Spleen (tissue), 11 donors: Measurements from ENCODE around the gene NPTX1. TPM values are rescaled to one million over a fixed set of nuclear protein-coding genes. Genes with fewer than 3 reads are reported as not detected.

ENCODE experiments used
- DNase-seq: peaks from one replicate; pipeline ENCODE4 v3.0.0-alpha.2; 2020
- H3K27ac ChIP-seq, 8 donors: fragments of 200-600 bp; sonication (generic) in 7 of 8; 1 replicate in 4 of 8; 2 replicates in 4 of 8; pipeline versions ENCODE4 v1.5.0 to v1.8.0; 2016 to 2021; ENCODE audit warnings: inconsistent platforms in 4 of 8, mild to moderate bottlenecking in 4 of 8, moderate library complexity in 1 of 8
- H3K27me3 ChIP-seq, 7 donors: fragments of 200-600 bp; sonication (generic) in 6 of 7; replicated peaks in 1 of 7; 1 replicate in 4 of 7; 2 replicates in 3 of 7; pipeline versions ENCODE4 v1.5.0 to v1.8.0; 2016 to 2021; ENCODE audit warnings: inconsistent platforms in 3 of 7, mild to moderate bottlenecking in 1 of 7
- H3K36me3 ChIP-seq, 6 donors: fragments of 200-600 bp; sonication (generic) in 5 of 6; 1 replicate in 4 of 6; 2 replicates in 2 of 6; pipeline versions ENCODE4 v1.5.0 to v1.8.0; 2016 to 2021; ENCODE audit warnings: inconsistent platforms in 2 of 6
- H3K4me1 ChIP-seq, 6 donors: fragments of 200-600 bp; sonication (generic) in 5 of 6; 1 replicate in 3 of 6; 2 replicates in 3 of 6; pipeline versions ENCODE4 v1.5.0 to v1.8.0; 2016 to 2021; ENCODE audit warnings: inconsistent platforms in 3 of 6
- H3K4me3 ChIP-seq, 8 donors: fragments of 200-600 bp; sonication (generic) in 7 of 8; 1 replicate in 4 of 8; 2 replicates in 4 of 8; pipeline versions ENCODE4 v1.5.0 to v1.8.0; 2016 to 2021; ENCODE audit warnings: inconsistent platforms in 4 of 8, mild to moderate bottlenecking in 4 of 8, moderate library complexity in 2 of 8
- H3K9me3 ChIP-seq, 8 donors: fragments of 200-600 bp; sonication (generic) in 7 of 8; 1 replicate in 4 of 8; 2 replicates in 4 of 8; pipeline versions ENCODE4 v1.5.0 to v1.8.0; 2016 to 2021; ENCODE audit warnings: inconsistent platforms in 4 of 8
- CTCF ChIP-seq, 11 experiments: fragments of 200-600 bp in 7 of 11; fragments of 450-650 bp in 4 of 11; sonication (generic) in 4 of 11; IDR thresholded peaks in 8 of 11; conservative IDR thresholded peaks in 3 of 11; 1 replicate in 7 of 11; 2 replicates in 4 of 11; pipeline versions ENCODE4 v1.4.0 to v1.8.0; 2016 to 2021; ENCODE audit warnings: antibody characterized with exemption in 11 of 11, inconsistent platforms in 4 of 11, mild to moderate bottlenecking in 1 of 11
- POLR2A ChIP-seq, 3 donors: fragments of 450-650 bp; IDR thresholded peaks; one replicate each; pipeline ENCODE4 v1.5.1; 2017; ENCODE audit warnings: antibody characterized with exemption in 3 of 3, mild to moderate bottlenecking in 1 of 3
- POLR2AphosphoS5 ChIP-seq, 3 donors: sonication (generic); formaldehyde crosslinking; IDR thresholded peaks; one replicate each; pipeline ENCODE4 v1.5.1; 2017; ENCODE audit warnings: antibody characterized with exemption in 3 of 3
- WGBS, 5 donors: extraction: QIAGEN DNeasy Blood & Tissue Kit in 3 of 5; methylation state at CpG; one replicate each; pipeline versions ENCODE4 v1.1.5 to v1.1.7; 2013 to 2018; 5-methylcytosine and 5-hydroxymethylcytosine counted together
- intact Hi-C: fragments of 100-400 bp; cut with DNase I; formaldehyde crosslinking; loops from one replicate; pipeline ENCODE4 v1.15.0; 2023; ENCODE audit warnings: low total_unique reads
- polyA plus RNA-seq, 3 donors: library from polyadenylated mRNA; stranded (reverse); fragments of 200-250 nt; gene quantifications; one replicate each; pipeline ENCODE4 v1.2.1, GENCODE V29; 2013
- total RNA-seq, 7 donors: library from RNA; depleted of rRNA in 3 of 7; stranded (reverse); fragments of >200 nt in 3 of 7; fragmentation: NEBNext Ultra II Directional in 4 of 7; extraction: Animal tissue kit (Norgen Biotek cat#: 25700) in 4 of 7; gene quantifications; one replicate each; pipeline versions ENCODE4 v1.1.0 to v1.2.1, GENCODE V29; 2016 to 2021
- donor health status: healthy with polysubstance abuse.
- donor health status: DM: no; HTN: no; CAD: no; lungs with moderate emphysema.
- donor health status: DM: no; HTN: no; CAD: no.
- donor health status: Bipolar disorder and iron deficiency.
- donor health status: healthy.
- donor health status: DM: no; HTN: no; CAD: no.
- donor health status: DM: yes; HTN: yes; CAD: no.

NPTX1 gene
- total and polyA plus RNA-seq, 10 donors = 0.04 to 14.0 (median 3.6) TPM

- H3K27me3 ChIP-seq = peaks cover 9 to 100% (median 58%) of the 10 kb centered on the region in 7 donors
- H3K36me3 ChIP-seq = no peaks in the 10 kb centered on the region
- no peak overlapping the region for H3K4me3 ChIP-seq
- intact Hi-C loops = no loop called here
- peaks cover 19 to 40% (median 38%) of the 10 kb centered on the region in 6 donors for H3K4me1 ChIP-seq
- 74 to 93% (median 89%) methylated on average over 8 to 12 of the region's 12 CpGs for WGBS, 5 donors
- no peak for DNase-seq
- no peak for TF ChIP-seq CTCF (IDR thresholded peaks at IDR 0.05 in 8 of 11, conservative IDR thresholded peaks at IDR 0.05 in 3 of 11)
- no peak for TF ChIP-seq POLR2A (IDR thresholded peaks at IDR 0.05)
- no peak for TF ChIP-seq POLR2AphosphoS5 (IDR thresholded peaks at IDR 0.05)
- H3K27ac ChIP-seq = no peak overlapping the region
- H3K9me3 ChIP-seq = no peaks in the 10 kb centered on the region
These were observed 3.4 kb downstream of the NPTX1 start for GRCh38 chr17:80472996-80473395.

DNA sequence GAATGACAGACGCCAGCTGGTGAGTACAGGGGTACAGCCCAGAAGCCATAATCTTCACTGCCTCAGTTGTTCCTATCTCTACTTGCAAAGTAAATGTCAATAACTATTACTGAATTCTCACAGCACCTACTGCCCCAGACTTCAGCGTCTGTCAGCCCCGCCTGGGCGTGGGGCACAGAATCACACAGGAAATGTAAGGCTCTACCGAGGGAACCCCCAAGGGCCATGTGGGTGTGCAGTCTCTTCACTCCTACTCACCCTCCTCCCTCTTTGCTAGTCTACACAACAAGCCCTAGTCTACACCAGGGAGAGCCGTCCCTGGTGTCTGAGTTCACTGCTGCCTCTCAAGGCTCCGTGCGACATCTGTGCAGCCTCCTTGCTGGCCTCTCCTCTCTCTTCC lies 4.5 kb downstream of the NPTX1 start:
- no peak overlapping the region for H3K4me3 ChIP-seq
- H3K27ac ChIP-seq = no peak overlapping the region
- H3K9me3 ChIP-seq = no peaks in the 10 kb centered on the region
- H3K36me3 ChIP-seq = no peaks in the 10 kb centered on the region
- H3K4me1 ChIP-seq = peaks cover 9 to 29% (median 27%) of the 10 kb centered on the region in 6 donors
- no peak for DNase-seq
- 64 to 72% (median 64%) methylated on average over 7 to 8 of the region's 8 CpGs for WGBS, 5 donors
- TF ChIP-seq CTCF (IDR thresholded peaks at IDR 0.05 in 8 of 11, conservative IDR thresholded peaks at IDR 0.05 in 3 of 11) = no peak
- TF ChIP-seq POLR2AphosphoS5 (IDR thresholded peaks at IDR 0.05) = no peak
- TF ChIP-seq POLR2A (IDR thresholded peaks at IDR 0.05) = no peak
- intact Hi-C loops = no loop called here
- peaks cover 0 to 100% (median 54%) of the 10 kb centered on the region in 7 donors for H3K27me3 ChIP-seq

- Histone ChIP-seq H3K9me3 (no peaks in the 10 kb centered on the region), H3K36me3 (no peaks in the 10 kb centered on the region), H3K27me3 (peaks cover 0 to 100% (median 40%) of the 10 kb centered on the region in 7 donors), H3K4me1 (peaks cover 5 to 22% (median 17%) of the 10 kb centered on the region in 6 donors), H3K4me3 (no peak overlapping the region), H3K27ac (no peak overlapping the region)
- 85 to 92% (median 89%) methylated on average over 19 to 21 of the region's 21 CpGs for WGBS, 5 donors
- TF ChIP-seq CTCF (IDR thresholded peaks at IDR 0.05 in 8 of 11, conservative IDR thresholded peaks at IDR 0.05 in 3 of 11) (no peak), POLR2A (IDR thresholded peaks at IDR 0.05) (no peak), POLR2AphosphoS5 (IDR thresholded peaks at IDR 0.05) (no peak)
- intact Hi-C loops = no loop called here
- DNase-seq = no peak
These were observed 5.8 kb downstream of the NPTX1 start for GRCh38 chr17:80470603-80471002.

DNA sequence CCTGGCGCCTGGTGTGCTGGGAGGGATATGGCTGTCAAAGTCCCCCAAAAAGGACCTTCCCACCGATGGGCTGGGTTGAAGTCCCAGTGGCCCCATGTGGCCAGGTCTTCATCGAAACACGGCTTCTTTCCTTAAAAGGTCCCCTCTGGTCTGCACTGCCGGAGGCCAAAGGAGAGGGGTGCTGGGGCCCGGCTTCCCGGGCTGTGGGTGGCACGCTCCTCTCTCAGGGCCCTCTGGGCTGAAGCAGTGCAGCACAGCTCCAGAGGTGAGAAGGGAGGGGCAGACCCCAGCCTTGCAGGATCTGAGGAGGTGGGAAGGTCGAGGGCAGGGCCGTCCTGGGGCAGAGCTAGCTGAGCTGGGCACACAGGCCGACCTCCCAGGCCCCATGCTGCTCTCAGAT lies 6.7 kb downstream of the NPTX1 start:
- intact Hi-C loops = no loop called here
- no peak overlapping the region for H3K27ac ChIP-seq
- no peaks in the 10 kb centered on the region for H3K9me3 ChIP-seq
- H3K4me3 ChIP-seq = no peak overlapping the region
- no peak for TF ChIP-seq POLR2AphosphoS5 (IDR thresholded peaks at IDR 0.05)
- no peak for TF ChIP-seq POLR2A (IDR thresholded peaks at IDR 0.05)
- TF ChIP-seq CTCF (IDR thresholded peaks at IDR 0.05 in 8 of 11, conservative IDR thresholded peaks at IDR 0.05 in 3 of 11) = no peak
- H3K36me3 ChIP-seq = no peaks in the 10 kb centered on the region
- 68 to 84% (median 82%) methylated on average over 7 to 11 of the region's 11 CpGs for WGBS, 5 donors
- peaks cover 0 to 22% (median 16%) of the 10 kb centered on the region in 6 donors for H3K4me1 ChIP-seq
- DNase-seq = no peak
- H3K27me3 ChIP-seq = peaks cover 0 to 100% (median 31%) of the 10 kb centered on the region in 7 donors
